Hindlimb muscle (tissue), 1 donor: ENCODE measurements around the gene CFAP52. TPM values are rescaled to one million over a fixed set of nuclear protein-coding genes. Genes with fewer than 3 reads are reported as not detected.
"Not testable (repeated sequence)": the region's sequence is repeated elsewhere in the genome, so short reads cannot be mapped to it uniquely, and the experiment has no call there.

Experiments used
- DNase-seq: peaks from one replicate; pipeline ENCODE4 v3.0.0-alpha.2; 2013
- polyA plus RNA-seq: library from polyadenylated mRNA; unstranded; fragments of 120-200 nt; gene quantifications from one replicate; pipeline ENCODE4 v1.2.1, GENCODE V29; 2013; ENCODE audit not compliant: insufficient read length

The CFAP52 gene
- polyA plus RNA-seq, 1 donor = 0.43 TPM

DNA sequence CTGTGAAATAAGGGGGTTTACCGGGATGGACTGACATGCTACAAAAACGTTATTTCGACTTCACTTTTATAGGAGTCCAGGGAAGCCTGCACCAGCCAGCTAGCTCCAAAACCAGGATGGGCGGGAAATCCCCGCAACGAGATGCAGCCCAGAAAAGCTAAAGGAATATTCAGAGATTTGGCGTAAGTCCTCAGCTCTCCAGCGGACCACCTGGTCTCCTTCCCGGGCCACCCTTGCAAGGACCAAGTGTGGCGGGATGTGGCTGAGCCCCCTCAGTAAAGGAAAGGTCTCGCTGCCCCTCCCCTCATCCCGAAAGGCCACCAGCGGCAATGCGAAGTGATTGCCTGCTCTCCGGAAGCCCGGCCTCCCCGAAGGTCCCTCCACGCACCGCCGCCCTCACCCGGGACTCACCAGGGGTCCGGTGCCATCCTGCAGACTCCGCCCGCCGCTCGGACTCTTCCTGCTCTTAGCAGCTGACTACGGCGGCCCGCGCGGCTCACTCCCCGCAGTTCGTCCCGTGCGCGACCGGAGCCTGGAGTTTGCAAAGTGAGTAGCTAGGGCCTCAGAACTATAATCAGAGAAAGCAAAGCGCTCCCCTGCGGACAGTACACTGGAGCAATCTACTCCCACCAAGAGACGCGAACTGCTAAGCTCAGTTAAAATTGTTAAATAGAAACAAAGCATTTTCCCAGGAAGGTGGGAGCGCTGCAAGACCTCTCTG lies 901 bp upstream of the CFAP52 start, which contains the start of gene STX8:
Gene STX8, minus strand, starts transcription at position 440 of the 721 bp plus-strand sequence. Its CDS starts 12 bp downstream, at position 428.
- DNase-seq = peak; percentile 86

DNA sequence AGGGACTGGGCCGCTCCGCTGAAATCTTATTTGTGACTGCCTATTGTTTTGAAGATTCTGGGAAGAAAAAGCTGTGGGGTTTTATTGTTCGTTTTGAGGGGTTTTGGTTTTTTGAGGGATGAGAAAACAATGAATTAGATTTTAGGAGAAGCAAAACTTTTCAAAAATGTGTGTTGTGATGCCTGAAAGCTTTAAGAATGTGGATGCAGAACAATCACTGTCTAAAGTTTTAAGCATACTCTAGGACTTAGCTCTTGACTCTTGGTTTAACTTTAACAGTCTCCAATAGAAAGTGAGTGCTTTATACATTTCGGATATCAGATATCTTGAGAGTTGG lies 899 bp downstream of the CFAP52 start:
- DNase-seq = no peak

- no peak for DNase-seq
These were observed 11.7 kb downstream of the CFAP52 start for GRCh38 chr17:9587969-9588656.

- DNase-seq = no peak
These were observed 17.6 kb downstream of the CFAP52 start for GRCh38 chr17:9594065-9594464.

DNA sequence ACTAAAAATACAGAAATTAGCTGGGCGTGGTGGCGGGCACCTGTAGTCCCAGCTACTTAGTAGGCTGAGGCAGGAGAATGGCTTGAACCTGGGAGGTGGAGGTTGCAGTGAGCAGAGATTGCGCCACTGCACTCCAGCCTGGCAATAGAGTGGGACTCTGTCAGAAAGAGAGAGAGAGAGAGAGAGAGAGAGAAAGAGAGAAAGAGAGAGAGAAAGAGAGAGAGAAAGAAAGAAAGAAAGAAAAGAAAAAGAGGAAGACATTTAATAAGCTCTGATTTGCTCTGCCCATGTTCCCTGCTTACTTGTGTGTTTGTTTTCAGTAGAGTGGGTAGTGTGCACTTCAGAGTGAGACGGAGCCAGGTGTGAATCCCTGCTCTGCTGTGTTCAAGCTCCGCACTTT lies 21.2 kb downstream of the CFAP52 start:
- not testable (repeated sequence) for DNase-seq

DNA sequence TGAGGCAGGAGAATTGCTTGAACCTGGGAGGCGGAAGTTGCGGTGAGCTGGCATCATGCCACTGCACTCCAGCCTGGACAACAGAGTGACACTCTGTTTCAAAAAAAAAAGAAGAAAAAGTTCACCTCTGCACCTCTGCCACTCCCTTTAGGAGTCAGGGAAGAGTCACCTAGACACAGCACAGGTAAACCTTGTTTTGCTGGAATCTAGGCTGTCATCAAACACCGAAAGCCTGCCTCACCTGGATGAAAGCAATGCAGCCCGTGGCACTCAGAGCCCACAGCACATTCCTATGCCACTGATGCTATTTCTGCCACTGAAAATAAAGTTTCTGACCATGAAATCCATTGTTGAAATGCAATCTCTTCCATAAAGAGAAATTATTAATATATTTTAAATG lies 22.2 kb downstream of the CFAP52 start:
- DNase-seq = no peak

GRCh38 chr17:9604583-9604982 lies 28.1 kb downstream of the CFAP52 start:
- DNase-seq = not testable (repeated sequence)

- no peak for DNase-seq
These were observed 30.0 kb downstream of the CFAP52 start for GRCh38 chr17:9606453-9606852.

- DNase-seq = not testable (repeated sequence)
These were observed 30.6 kb downstream of the CFAP52 start for GRCh38 chr17:9607058-9607457.

DNA sequence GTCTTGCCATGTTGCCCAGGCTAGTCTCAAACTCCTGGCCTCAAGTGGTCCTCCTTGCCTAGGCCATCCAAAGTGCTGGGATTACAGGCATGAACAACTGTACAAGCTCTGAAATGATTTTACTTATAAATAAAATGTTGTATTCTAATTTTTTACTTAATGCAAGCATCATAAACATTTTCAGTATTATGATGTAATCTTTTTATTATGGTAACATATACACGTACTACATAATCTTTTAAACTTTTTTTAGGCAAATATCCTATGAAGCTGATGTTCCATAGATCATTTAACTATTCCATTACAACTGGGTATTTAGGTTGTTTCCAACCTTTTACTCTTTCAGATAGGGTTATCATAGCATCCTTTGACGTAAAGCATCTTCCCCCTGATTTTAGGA lies 35.1 kb downstream of the CFAP52 start:
- DNase-seq = no peak

DNA sequence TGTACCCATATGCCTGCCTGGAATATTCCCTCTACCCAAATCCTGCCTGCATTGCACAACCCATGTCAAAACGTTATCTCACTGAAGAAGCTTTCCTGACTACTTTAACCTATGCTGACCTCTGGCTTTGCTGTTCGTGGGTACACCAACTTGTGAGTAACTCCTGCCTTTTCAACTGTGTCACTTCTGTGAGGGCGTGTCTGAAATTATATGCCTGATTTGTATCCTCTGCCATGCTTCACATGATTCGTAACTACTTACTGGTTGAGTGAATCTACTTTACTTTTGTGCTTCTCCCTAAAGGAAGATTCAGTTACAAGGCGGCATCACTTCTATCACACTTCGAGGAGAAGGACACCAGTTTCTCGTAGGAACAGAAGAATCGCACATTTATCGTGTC lies 35.6 kb downstream of the CFAP52 start:
- no peak for DNase-seq

DNA sequence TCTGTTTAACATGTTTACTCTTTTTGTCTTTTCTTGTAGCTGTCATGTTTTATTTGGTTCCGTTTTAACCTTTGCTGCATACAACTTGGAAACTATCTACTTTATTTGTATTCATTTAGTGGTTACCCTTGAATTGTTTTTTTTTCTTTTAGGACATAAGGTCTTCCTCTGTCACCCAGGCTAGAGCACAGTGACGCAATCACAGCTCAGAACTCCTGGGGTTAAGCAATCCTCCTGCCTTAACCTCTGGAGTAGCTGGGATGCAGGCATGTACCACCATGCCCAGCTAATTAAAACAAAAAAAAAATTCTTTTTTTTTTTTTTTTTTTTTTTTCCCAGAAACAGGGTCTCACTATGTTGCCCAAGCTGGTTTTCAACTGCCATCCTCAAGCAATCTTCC lies 39.0 kb downstream of the CFAP52 start:
- no peak for DNase-seq

DNA sequence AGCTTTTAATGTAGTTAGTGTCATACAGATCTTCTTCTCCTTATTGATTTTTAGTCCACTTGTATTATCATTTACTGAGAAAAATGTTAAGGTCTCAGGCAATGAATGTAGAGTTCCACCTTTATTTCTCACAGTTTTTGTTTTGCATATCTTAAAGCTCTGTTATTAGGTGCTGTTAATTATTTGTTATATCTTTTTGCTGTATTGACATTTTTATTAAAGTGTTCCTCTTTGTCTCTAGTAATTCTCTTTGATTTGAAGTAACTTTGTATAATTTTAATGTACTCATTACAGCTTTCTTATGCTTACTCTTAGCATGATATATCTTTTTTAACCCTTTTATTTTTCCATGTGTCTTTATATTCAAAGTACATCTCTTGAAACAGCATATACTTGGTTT lies 46.5 kb downstream of the CFAP52 start:
- DNase-seq = no peak

DNA sequence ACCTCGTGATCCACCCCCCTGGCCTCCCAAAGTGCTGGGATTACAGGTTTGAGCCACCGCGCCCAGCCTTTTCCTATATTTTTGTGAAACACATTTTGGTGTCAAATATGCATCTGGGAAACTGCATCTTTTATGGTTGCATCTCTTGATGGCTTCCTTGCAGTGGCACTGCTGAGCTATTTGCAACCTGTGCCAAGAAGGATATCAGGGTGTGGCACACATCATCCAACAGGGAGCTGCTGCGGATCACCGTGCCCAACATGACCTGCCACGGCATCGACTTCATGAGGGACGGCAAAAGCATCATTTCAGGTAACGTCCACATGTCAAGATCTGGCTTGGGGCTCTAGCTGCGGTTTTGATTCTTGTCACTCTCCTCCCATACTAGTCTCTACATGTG lies 52.1 kb downstream of the CFAP52 start:
- no peak for DNase-seq

- DNase-seq = no peak
These were observed 56.3 kb downstream of the CFAP52 start for GRCh38 chr17:9632741-9633140.

DNA sequence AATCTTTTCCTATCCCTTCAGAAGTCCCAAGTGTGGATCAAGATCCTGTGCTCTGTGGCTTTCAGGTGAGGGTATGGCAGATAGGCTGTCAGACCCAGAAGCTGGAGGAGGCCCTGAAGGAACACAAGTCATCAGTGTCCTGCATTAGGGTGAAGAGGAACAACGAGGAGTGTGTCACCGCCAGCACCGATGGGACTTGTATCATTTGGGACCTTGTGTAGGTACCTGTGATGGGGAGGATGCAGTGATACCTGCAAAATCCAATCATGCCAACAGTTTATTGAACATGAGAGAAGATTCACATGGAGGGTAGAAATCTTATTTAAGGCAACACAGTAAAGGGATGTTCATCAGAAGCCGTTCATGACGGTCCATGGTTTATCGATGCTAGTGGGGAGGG lies 58.9 kb downstream of the CFAP52 start:
- DNase-seq = no peak

DNA sequence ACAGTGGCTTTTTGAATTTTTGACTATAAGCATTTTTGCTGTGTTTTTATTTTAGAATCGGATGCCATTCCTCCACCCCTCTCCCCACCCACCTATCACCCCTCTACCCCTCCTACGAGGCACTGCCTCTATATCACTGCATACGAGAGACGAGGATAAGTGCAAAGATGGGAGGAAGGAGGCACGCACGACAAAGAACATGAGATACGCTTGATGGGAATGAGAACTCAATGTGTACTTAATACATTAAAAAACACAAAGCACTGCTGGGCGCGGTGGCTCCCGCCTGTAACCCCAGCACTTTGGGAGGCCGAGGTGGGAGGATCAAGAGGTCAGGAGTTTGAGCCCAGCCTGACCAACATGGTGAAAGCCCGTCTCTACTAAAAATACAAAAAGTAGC lies 60.1 kb downstream of the CFAP52 start:
- DNase-seq = no peak

- not testable (repeated sequence) for DNase-seq
These were observed 63.9 kb downstream of the CFAP52 start for GRCh38 chr17:9640388-9640787.

DNA sequence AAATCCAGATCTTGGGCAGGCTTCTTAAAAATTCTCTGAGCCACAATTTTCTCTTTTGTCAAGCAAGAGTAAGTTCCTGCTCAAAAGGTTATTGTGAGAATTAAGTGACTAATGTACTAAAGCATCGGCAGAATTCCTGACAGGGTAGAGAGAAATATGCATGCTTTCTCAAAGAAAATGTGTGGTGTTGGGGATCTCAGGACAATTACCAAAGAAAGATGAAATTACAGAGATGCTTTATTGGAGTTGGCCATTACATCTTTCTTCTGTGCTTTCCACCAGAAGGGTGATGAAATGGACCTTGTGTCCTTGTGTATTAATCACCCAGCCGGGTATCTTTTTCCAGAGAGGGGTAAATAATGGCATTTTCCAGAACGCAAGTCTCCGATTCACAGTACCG lies 67.2 kb downstream of the CFAP52 start:
- DNase-seq = no peak

GRCh38 chr17:9644910-9645751 lies 68.7 kb downstream of the CFAP52 start, which contains the start of gene USP43:
USP43 (plus strand) TSS chr17:9645517; CDS start chr17:9645633, 116 bp downstream.
- DNase-seq = peak; percentile 19

DNA sequence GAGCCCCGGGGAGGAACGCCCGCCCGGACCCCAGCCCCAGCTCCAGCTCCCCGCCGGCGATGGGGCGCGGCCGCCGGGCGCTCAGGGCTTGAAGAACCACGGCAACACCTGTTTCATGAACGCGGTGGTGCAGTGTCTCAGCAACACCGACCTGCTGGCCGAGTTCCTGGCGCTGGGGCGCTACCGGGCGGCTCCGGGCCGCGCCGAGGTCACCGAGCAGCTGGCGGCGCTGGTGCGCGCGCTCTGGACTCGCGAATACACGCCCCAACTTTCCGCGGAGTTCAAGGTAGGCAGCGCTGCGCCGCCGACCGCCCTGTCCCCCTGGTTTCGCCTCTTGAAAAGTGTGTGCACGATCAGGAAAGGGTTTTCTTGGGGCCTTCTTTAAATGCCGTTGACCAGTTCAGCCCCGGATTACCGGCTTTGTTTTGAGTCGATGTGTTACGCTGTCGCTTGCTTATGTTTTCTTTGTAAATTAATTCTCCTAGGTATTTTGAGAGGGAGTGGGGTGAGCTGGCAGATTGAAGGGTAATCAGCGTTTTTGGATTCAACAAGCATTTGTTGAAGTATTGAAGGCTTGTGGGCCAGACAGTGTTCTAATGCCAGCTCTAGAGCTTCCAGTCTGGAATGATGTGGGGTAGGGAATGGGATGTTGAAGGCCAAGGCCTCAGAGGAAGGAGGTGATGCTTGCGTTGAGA lies 69.6 kb downstream of the CFAP52 start:
- DNase-seq = peak; percentile 29

- DNase-seq = no peak
These were observed 70.1 kb downstream of the CFAP52 start for GRCh38 chr17:9646546-9646885.

DNA sequence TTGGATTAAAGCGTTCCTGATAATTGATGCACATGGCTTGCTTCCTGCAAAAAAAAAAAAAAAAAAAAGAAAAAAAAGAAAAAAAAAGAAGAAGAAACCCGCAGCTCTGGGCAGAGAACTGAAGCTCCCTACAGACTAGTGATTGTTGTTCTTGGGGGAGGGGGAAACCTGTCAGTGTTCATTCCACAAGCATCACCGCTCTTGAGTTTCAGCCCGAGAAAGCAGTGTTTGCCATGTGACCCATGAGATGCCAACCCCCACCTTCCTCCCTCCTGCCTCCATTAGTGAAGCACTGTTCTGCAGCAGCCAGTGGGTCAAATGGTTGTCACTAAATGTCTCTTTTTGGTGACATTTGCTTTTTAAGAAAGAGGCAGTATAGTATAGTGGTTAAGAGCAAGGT lies 70.6 kb downstream of the CFAP52 start:
- DNase-seq = no peak
